ENCODE measurements around the gene SLC25A26. TPM values are rescaled to one million over a fixed set of nuclear protein-coding genes. Genes with fewer than 3 reads are reported as not detected.

Gene SLC25A26
- total and polyA plus RNA-seq, 8 donors = 5.1 to 13.6 (median 9.9) TPM

DNA sequence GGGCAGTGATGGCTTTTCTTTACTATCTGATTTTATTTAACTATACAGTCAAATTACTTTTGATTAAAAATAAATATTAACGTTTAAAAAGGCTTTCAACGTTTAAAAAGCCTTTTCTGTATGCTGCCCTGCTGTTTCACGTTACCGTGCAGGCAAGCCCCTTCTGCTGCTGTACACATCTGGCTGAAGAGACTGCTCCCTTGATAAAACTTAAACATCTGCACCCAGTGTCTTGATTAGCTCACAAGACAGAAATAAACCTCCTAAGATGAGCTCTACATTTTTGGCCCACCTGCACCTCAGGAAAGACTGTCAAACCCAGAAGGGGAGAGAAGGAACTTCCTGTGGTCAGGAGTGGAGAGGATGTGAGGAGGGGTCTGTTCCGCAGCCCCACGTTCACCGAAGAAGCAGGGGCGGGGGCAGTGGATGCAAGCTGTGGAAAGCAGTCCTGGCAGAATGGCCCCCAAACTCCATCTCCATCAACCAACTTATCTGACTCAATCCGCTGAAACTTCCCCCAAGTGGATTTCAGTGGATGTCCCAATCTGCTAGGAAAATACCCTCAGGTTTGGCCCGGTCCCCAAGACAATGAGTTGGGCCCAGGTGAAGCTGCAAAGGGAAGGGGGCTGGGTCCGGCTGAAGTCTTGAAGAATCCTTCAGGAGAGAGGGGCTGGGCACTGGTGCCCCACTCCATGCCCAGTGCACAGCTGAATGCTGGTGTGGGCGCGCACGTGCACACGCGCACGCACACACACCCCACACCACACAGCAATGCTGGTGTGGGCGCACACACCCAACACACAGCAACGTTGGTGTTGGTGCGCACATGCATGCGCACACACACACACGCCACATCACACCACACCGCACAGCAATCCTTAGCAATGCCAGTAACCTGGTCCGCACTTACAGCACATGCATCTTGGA is 191.4 kb downstream of the SLC25A26 start:
- no peak for ATAC-seq
- Histone ChIP-seq H3K27ac (no peak overlapping the region), H3K9me3 (no peaks in the 10 kb centered on the region), H3K4me3 (no peak overlapping the region), H3K27me3 (no peaks in the 10 kb centered on the region), H3K36me3 (peaks cover 17 to 71% (median 30%) of the 10 kb centered on the region in 3 donors), H3K4me1 (peaks cover 10 to 16% (median 15%) of the 10 kb centered on the region in 3 donors)
- TF ChIP-seq, protein P1, sequence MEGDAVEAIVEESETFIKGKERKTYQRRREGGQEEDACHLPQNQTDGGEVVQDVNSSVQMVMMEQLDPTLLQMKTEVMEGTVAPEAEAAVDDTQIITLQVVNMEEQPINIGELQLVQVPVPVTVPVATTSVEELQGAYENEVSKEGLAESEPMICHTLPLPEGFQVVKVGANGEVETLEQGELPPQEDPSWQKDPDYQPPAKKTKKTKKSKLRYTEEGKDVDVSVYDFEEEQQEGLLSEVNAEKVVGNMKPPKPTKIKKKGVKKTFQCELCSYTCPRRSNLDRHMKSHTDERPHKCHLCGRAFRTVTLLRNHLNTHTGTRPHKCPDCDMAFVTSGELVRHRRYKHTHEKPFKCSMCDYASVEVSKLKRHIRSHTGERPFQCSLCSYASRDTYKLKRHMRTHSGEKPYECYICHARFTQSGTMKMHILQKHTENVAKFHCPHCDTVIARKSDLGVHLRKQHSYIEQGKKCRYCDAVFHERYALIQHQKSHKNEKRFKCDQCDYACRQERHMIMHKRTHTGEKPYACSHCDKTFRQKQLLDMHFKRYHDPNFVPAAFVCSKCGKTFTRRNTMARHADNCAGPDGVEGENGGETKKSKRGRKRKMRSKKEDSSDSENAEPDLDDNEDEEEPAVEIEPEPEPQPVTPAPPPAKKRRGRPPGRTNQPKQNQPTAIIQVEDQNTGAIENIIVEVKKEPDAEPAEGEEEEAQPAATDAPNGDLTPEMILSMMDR (IDR thresholded peaks at IDR 0.05) = no peak
- FAIRE-seq = no peak
- no peak for DNase-seq
- WGBS, 2 donors = 77 to 83% methylated on average over 24 of the region's 24 CpGs
- intact Hi-C loops (cut with DNase I) = loop anchor here in 1 of 3 donors (5.0 kb wide), 1 partner anchor 400 kb away; no protein-coding TSS in a partner anchor

DNA sequence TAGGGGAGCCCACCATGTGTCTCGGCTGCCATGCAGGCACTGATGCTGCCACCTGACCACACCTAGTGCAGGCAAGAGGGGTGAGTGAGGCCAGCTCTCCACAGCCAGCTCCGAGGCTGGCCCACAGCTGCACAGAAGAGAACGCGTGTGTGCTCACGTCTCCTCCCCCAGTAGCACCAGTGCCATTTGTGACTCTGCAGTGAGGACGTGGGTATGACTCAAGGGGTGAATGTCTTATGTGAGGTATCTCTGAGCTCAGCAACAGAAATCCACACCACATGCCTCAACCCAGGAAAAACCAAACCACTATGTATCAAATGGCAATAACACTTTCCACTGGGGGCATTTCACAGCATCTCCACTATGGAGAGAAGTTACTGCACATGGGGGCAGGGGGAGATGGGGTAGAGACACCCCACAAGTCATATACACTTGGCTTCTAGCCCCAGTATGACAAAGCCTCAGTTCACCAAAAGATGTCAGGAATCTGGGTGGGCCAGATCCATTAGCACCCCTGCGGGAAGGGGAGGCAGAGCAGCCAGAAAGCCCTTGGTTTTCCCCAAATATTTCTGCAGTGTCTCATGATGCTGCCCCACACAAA is 192.4 kb downstream of the SLC25A26 start:
- Histone ChIP-seq H3K36me3 (peaks cover 17 to 69% (median 30%) of the 10 kb centered on the region in 3 donors), H3K27ac (no peak overlapping the region), H3K9me3 (no peaks in the 10 kb centered on the region), H3K27me3 (no peaks in the 10 kb centered on the region), H3K4me1 (peaks cover 12 to 17% (median 14%) of the 10 kb centered on the region in 3 donors), H3K4me3 (no peak overlapping the region)
- FAIRE-seq = no peak
- intact Hi-C loops (cut with DNase I) = loop anchor here in 1 of 3 donors (5.0 kb wide), 1 partner anchor 399 kb away; no protein-coding TSS in a partner anchor
- no peak for ATAC-seq
- WGBS, 2 donors = 79 to 88% methylated on average over 7 of the region's 7 CpGs
- TF ChIP-seq, protein P1 (IDR thresholded peaks at IDR 0.05) = no peak
- peak in 1 of 6 donors; percentile 43 for DNase-seq

DNA sequence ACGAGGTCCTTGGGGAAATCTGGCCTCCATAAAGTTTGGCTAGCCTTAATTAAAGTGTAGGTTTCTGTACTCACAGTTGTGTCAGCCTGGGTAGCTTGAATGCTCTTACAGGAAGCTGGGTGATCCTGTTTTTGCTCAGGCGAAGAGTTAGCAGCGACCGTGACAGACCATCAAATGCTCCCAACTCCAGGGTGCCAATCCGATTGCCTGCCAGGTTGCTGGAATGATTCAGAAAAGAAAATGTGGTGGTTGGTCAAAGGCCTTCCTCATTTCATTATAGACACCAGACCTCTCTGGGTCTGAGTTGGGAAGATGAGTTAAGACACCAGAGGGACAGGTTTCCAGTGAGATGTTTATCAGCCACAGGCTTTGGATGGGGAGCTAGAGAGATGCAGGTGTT is 194.0 kb downstream of the SLC25A26 start:
- intact Hi-C loops (cut with DNase I) = loop anchor here in 1 of 3 donors (5.0 kb wide), 1 partner anchor 397 kb away; no protein-coding TSS in a partner anchor
- no peak overlapping the region for H3K27ac ChIP-seq
- peaks cover 15 to 59% (median 26%) of the 10 kb centered on the region in 3 donors for H3K36me3 ChIP-seq
- 82 to 92% methylated on average over 5 of the region's 5 CpGs for WGBS, 2 donors
- H3K4me1 ChIP-seq = peaks cover 13 to 21% (median 16%) of the 10 kb centered on the region in 3 donors
- H3K27me3 ChIP-seq = no peaks in the 10 kb centered on the region
- TF ChIP-seq, protein P1 (IDR thresholded peaks at IDR 0.05) = no peak
- no peaks in the 10 kb centered on the region for H3K9me3 ChIP-seq
- no peak overlapping the region for H3K4me3 ChIP-seq
- peak in 1 of 6 donors; percentile 15 for DNase-seq
- ATAC-seq = no peak
- FAIRE-seq = no peak

DNA sequence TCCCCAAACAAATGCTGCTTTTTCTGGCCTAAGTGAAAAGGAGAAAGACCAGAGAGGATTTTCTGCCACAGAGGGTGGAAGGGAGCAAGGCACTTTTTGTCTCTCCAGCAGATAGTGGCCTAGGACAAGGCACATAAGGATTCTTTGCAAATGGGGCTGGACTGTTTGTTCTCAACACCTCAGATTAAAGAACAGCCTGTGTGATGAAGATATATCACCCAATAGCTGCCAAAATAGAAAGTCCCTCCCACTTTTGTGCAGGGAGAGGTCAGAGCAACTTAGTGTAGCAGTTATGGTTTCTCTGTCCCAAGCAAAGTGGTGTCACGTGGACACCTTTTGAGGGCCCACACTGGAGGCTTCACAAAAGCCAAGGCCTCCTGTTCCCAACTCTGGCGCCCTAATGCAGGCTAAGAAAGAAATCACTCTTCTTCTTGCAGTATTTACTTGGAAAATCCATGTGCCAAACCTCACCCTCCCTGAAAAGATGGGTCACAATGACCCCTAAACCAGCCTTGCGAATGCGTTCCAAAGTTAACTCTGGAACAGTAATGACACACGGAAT is 195.1 kb downstream of the SLC25A26 start:
- WGBS, 2 donors = 40 to 49% methylated on average over 5 of the region's 5 CpGs
- FAIRE-seq (no peak), DNase-seq (no peak)

More for the DNA sequence above, 195.1 kb downstream of the SLC25A26 start:
- Histone ChIP-seq H3K27ac (no peak overlapping the region), H3K36me3 (peaks cover 14 to 48% (median 19%) of the 10 kb centered on the region in 3 donors), H3K4me3 (no peak overlapping the region), H3K4me1 (peaks cover 13 to 23% (median 16%) of the 10 kb centered on the region in 3 donors), H3K9me3 (no peaks in the 10 kb centered on the region), H3K27me3 (no peaks in the 10 kb centered on the region)
- ATAC-seq = peak in 1 of 4 donors; percentile 16
- intact Hi-C loops (cut with DNase I) = no loop called here
- TF ChIP-seq, protein P1 (IDR thresholded peaks at IDR 0.05) = no peak

Measured in pancreas (tissue), 10 donors.